DND-41 (cell line): ENCODE results near the gene MYLK2.

ENCODE experiments used
- ATAC-seq: fragments of 200-7000 bp; cut with Tn5 transposase; 3 replicates; pipeline ENCODE4 v1.9.1; 2021; ENCODE audit warnings: low read depth; ENCODE audit not compliant: insufficient read depth
- DNase-seq: peaks from one replicate; pipeline ENCODE4 v3.0.0-alpha.2; 2020
- H2AFZ ChIP-seq: 2 replicates; pipeline ENCODE4 v1.6.0; 2012; ENCODE audit warnings: low read depth, low read length
- H3K27ac ChIP-seq: 2 replicates; pipeline ENCODE4 v1.5.1; 2012; ENCODE audit warnings: low read length, inconsistent platforms
- H3K27me3 ChIP-seq: fragments of 200-600 bp; sonication (generic); 2 replicates; pipeline ENCODE4 v1.6.0; 2012; ENCODE audit warnings: low read length, mild to moderate bottlenecking, inconsistent platforms; ENCODE audit not compliant: insufficient read depth, poor library complexity
- H3K36me3 ChIP-seq: 2 replicates; pipeline ENCODE4 v1.5.1; 2012; ENCODE audit warnings: low read length, inconsistent platforms; ENCODE audit not compliant: insufficient read depth
- H3K4me1 ChIP-seq: 2 replicates; pipeline ENCODE4 v1.5.1; 2012; ENCODE audit warnings: mild to moderate bottlenecking, low read length; ENCODE audit not compliant: insufficient read depth
- H3K4me2 ChIP-seq: 2 replicates; pipeline ENCODE4 v1.6.0; 2012; ENCODE audit warnings: mild to moderate bottlenecking, moderate library complexity, low read length, inconsistent platforms; ENCODE audit not compliant: insufficient read depth
- H3K4me3 ChIP-seq, 2 experiments: fragments of 200-600 bp in 1 of 2; shearing (Covaris generic) in 1 of 2; 2 replicates each; pipeline ENCODE4 v1.5.1; 2012 to 2016; ENCODE audit warnings: inconsistent platforms in 2 of 2, low read length in 2 of 2, mild to moderate bottlenecking in 2 of 2, low read depth in 1 of 2, moderate library complexity in 1 of 2
- H3K79me2 ChIP-seq: 2 replicates; pipeline ENCODE4 v1.6.0; 2012; ENCODE audit warnings: low read length, inconsistent platforms; ENCODE audit not compliant: insufficient read depth
- H3K9ac ChIP-seq: 2 replicates; pipeline ENCODE4 v1.6.0; 2012; ENCODE audit warnings: low read depth, mild to moderate bottlenecking, inconsistent platforms, low read length, moderate library complexity
- H3K9me3 ChIP-seq: 2 replicates; pipeline ENCODE4 v1.5.1; 2012; ENCODE audit warnings: low read length, moderate library complexity, mild to moderate bottlenecking, inconsistent platforms; ENCODE audit not compliant: insufficient read depth, severe bottlenecking
- H4K20me1 ChIP-seq: 2 replicates; pipeline ENCODE4 v1.6.0; 2012; ENCODE audit warnings: low read length; ENCODE audit not compliant: insufficient read depth
- EZH2 ChIP-seq: IDR thresholded peaks from 3 replicates; pipeline ENCODE4 v1.6.1; 2012; ENCODE audit warnings: borderline replicate concordance, low read depth, mild to moderate bottlenecking, moderate library complexity, low read length, inconsistent platforms; ENCODE audit not compliant: severe bottlenecking
- TF ChIP-seq, protein P1 (sequence below): IDR thresholded peaks from 2 replicates; pipeline ENCODE4 v1.5.1; 2012; ENCODE audit warnings: borderline replicate concordance, low read length, moderate library complexity, mild to moderate bottlenecking; ENCODE audit not compliant: poor library complexity, severe bottlenecking; ENCODE audit errors: extremely low read depth

Gene MYLK2

DNA sequence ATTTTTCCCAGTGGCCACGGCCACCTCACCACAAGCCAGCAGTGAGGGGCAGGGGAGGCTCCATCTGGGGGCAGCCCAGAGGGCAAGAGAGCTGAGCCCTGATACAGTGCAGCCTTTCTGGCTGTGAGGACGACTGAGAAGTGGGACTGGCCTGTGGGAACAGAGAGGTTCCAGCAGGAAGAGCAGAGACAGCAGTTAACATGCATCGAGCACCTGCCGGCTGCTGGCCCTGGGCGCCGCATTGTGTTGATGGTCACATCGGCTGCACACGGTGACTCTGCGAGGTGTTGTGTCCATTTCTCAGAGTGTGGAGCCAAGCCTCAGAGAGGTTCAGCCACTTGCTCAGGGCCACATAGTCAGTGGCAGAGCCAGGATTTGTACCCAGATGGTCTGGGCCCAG is 16.4 kb downstream of the MYLK2 start:
- Histone ChIP-seq H3K9me3 (no peaks in the 10 kb centered on the region), H3K4me2 (no peak overlapping the region), H3K4me3 (no peak overlapping the region), H3K27me3 (no peaks in the 10 kb centered on the region), H4K20me1 (peaks cover 15% of the 10 kb centered on the region), H3K4me1 (peaks cover 6% of the 10 kb centered on the region; the same call in 1 of the 2 replicates), H3K9ac (no peak overlapping the region), H2AFZ (no peak overlapping the region), H3K27ac (no peak overlapping the region), H3K36me3 (no peaks in the 10 kb centered on the region), H3K79me2 (no peaks in the 10 kb centered on the region)
- ATAC-seq (peak; percentile 28), DNase-seq (no peak)
- TF ChIP-seq, protein P1, sequence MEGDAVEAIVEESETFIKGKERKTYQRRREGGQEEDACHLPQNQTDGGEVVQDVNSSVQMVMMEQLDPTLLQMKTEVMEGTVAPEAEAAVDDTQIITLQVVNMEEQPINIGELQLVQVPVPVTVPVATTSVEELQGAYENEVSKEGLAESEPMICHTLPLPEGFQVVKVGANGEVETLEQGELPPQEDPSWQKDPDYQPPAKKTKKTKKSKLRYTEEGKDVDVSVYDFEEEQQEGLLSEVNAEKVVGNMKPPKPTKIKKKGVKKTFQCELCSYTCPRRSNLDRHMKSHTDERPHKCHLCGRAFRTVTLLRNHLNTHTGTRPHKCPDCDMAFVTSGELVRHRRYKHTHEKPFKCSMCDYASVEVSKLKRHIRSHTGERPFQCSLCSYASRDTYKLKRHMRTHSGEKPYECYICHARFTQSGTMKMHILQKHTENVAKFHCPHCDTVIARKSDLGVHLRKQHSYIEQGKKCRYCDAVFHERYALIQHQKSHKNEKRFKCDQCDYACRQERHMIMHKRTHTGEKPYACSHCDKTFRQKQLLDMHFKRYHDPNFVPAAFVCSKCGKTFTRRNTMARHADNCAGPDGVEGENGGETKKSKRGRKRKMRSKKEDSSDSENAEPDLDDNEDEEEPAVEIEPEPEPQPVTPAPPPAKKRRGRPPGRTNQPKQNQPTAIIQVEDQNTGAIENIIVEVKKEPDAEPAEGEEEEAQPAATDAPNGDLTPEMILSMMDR = no peak
- no peak for TF ChIP-seq EZH2

DNA sequence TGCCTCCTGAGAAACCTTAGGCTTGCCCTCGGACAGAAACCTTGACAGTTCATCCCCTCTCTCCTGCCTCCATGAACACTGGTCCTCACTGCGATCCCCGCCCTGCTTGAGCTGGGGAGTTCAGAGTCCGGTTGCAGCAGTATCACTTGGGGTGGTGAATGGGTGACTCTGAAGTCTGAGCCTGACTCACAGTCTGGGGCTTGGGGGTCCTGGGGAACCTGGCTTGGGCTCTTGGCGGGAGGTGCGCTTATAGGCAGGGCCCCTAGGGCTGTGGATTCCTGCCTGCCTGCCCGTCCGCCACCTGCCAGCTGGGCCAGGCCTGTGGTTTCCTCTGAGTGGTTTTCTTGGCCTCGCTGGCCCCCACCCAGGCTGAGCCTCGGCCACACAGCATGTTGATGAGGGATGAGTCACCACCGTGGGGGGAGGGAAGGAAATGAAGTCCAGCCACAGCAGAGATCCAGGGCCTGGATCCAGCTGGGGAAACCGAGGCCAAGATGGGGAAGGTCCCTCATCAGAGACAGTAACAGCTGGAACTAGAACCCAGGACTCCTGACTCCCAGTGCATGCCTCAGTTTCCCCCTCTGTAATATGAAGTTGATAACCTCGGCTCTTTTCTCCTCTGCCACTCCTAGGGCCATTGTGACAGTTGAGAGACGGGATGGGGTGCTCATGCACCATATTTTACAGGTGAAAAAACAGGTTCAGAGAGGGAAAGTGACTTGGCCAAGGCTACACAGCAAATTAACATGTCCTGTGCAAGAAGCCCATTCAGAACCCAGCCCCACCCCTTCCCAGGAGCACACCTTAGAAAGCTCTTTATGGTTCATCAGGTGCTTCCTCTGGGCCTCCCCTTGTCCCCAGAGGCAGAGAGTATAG is 17.1 kb downstream of the MYLK2 start:
- Histone ChIP-seq H3K9me3 (no peaks in the 10 kb centered on the region), H4K20me1 (peaks cover 15% of the 10 kb centered on the region), H3K4me3 (no peak overlapping the region), H2AFZ (no peak overlapping the region), H3K27me3 (no peaks in the 10 kb centered on the region), H3K79me2 (no peaks in the 10 kb centered on the region), H3K36me3 (no peaks in the 10 kb centered on the region), H3K27ac (no peak overlapping the region), H3K9ac (no peak overlapping the region), H3K4me1 (peaks cover 6% of the 10 kb centered on the region; the same call in 1 of the 2 replicates), H3K4me2 (no peak overlapping the region)
- TF ChIP-seq, protein P1 = no peak
- TF ChIP-seq EZH2 = no peak
- ATAC-seq (peak; percentile 78), DNase-seq (peak; percentile 69)

DNA sequence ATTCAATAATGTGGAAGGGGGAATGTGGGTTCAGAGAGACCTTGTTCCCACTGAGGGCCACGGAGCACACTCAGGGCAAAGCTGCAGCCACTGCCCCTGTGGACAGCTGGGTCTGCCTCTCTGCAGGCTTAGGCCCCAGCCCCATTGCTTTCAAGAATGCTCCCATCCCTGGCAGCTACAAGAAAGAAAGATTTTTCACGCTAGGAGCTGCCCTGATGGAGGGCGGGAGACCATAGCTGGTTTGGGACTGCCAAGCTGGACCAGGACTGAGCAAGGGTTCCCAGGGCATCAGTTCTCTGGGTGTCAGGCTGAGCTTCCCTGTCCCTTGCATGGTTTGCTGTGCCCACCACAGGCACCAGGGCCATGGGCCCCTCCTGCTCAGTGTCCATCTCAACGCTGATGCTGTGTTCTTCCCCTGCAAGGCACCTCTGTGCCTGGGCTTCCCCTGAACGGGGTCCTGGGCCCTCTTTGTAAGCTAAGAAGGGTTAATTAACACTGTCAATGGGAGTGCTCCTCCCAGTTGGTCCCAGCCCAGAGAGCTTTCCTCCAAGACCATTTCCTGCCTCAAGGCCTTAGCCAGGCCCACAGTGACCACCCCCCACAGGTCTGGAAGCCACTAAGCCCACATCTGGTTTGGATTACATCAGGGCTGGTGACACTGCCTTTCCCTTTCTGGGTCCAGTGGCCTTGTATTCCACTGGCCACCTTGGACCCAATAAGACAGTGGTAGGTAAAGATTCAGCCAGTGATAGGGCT is 17.9 kb downstream of the MYLK2 start:
- Histone ChIP-seq H3K4me3 (no peak overlapping the region), H3K9ac (no peak overlapping the region), H3K4me2 (no peak overlapping the region), H3K9me3 (no peaks in the 10 kb centered on the region), H4K20me1 (peaks cover 9% of the 10 kb centered on the region; the same call in 1 of the 2 replicates), H2AFZ (no peak overlapping the region), H3K4me1 (peaks cover 6% of the 10 kb centered on the region; the same call in 1 of the 2 replicates), H3K27me3 (no peaks in the 10 kb centered on the region), H3K36me3 (no peaks in the 10 kb centered on the region), H3K79me2 (no peaks in the 10 kb centered on the region), H3K27ac (no peak overlapping the region)
- DNase-seq = no peak
- TF ChIP-seq, protein P1 = no peak
- no peak for ATAC-seq
